Astrocyte (in vitro differentiated cells and primary cell): ENCODE data around the gene MIOX.

Experiments used
- EZH2 ChIP-seq: IDR thresholded peaks from 2 replicates; pipeline ENCODE4 v1.6.1; 2012; ENCODE audit warnings: mild to moderate bottlenecking, low read length, inconsistent platforms; ENCODE audit not compliant: insufficient read depth
- TF ChIP-seq, protein P1 (sequence below): IDR thresholded peaks from 2 replicates; pipeline ENCODE4 v1.5.1; 2011; ENCODE audit warnings: low read depth, mild to moderate bottlenecking, inconsistent platforms, low read length, moderate library complexity; ENCODE audit not compliant: insufficient read depth

DNA sequence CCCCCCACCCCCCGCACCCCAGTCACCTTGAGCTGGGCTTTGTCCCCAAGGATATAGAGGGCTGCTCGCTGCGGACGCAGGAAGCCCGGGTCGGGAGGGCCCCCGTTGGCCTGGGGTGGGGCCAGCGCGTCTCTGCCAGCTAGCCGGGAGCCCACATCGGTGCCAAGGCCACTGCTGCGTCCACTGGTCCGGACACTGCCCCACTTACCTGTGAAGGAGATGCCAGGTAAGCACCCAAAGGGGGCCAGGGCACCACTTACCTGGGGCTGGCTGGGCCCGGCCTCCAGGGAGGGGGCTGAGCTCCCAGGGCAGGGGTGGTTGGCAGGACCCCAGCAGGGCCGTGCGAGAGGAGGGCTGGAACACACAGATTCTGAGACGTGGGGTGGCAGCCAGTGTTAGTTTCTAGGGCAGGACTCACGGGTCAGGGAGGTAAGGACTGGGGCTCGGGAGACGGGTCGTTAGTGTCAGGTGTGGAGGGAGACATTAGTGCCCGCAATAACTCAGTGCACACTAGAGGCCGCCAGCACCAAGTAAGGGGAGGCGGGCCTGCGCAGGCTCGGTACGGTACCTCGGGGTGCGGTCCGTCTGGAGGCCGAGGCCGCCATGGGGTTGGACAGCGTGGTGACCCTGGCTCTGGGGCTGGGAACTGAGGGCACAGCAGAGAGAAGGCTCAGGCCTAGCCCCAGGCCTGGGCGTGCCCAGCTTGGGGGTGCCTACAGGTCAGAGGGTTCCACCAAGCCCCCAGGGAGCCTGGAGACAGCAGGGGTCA, 30.0 kb upstream of the MIOX start:
- TF ChIP-seq, protein P1, sequence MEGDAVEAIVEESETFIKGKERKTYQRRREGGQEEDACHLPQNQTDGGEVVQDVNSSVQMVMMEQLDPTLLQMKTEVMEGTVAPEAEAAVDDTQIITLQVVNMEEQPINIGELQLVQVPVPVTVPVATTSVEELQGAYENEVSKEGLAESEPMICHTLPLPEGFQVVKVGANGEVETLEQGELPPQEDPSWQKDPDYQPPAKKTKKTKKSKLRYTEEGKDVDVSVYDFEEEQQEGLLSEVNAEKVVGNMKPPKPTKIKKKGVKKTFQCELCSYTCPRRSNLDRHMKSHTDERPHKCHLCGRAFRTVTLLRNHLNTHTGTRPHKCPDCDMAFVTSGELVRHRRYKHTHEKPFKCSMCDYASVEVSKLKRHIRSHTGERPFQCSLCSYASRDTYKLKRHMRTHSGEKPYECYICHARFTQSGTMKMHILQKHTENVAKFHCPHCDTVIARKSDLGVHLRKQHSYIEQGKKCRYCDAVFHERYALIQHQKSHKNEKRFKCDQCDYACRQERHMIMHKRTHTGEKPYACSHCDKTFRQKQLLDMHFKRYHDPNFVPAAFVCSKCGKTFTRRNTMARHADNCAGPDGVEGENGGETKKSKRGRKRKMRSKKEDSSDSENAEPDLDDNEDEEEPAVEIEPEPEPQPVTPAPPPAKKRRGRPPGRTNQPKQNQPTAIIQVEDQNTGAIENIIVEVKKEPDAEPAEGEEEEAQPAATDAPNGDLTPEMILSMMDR, result no peak
- TF ChIP-seq EZH2, result no peak
